HG03469 (cell line): ENCODE results near the gene PECR.

ENCODE experiments used
- ATAC-seq: cut with Tn5 transposase; IDR thresholded peaks from one replicate; pipeline ENCODE4 v1.9.1; 2021; ENCODE audit warnings: mild to moderate bottlenecking, moderate library complexity, moderate number of reproducible peaks; ENCODE audit not compliant: unreplicated experiment

Gene PECR

GRCh38 chr2:216081487-216082116 lies at the start of gene PECR, which contains the start of gene TMEM169:
Gene PECR (minus strand): TSS chr2:216081809. CDS start chr2:216081741, 68 bp downstream.
Gene TMEM169 (plus strand): TSS chr2:216081919. CDS start chr2:216095964, 14,045 bp downstream.
- ATAC-seq, result peak; percentile 79

DNA sequence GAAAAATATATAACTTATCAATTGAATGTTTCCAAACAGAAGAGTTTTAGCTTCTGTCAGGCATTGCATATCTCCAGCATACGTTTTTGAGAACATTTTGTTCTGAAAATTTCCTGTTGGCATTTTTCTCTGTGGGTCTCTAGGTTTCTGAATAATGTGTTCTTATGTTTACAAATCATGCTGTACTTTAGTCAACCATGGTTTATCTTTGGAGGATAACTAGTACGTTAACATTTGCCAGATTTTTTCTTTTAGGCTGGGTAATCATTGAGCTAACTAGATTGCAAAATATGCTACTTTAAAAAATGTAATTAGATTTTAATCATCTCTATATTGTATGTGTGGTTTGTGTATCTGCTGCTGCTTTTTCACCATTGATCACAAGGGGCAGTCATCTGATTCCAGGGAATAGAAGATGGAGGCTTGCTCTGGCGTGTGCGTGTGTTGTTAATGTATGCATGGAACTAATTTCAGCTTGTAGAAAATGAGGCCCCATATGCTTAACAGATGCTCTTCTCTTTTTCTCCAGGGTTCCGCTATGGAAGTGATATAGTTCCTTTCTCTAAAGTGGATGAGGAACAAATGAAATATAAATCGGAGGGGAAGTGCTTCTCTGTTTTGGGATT lies 48.9 kb upstream of the PECR start:
- no peak for ATAC-seq

DNA sequence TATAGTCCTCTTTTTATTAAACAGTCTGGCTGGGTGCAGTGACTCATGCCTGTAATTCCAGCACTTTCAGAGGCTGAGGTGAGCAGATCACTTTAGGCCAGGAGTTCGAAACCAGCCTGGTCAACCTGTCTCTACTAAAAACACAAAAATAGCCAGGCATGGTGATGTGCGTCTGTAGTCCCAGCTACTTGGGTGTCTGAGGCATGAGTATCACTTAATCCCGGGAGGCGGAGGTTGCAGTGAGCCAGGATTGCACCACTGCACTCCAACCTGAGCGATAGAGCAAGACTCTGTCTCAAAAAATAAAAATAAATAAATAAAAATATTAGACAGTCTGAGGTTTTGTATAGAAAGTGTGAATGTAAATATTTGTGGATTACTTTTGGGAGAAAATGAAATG lies 45.3 kb upstream of the PECR start:
- ATAC-seq, result no peak

DNA sequence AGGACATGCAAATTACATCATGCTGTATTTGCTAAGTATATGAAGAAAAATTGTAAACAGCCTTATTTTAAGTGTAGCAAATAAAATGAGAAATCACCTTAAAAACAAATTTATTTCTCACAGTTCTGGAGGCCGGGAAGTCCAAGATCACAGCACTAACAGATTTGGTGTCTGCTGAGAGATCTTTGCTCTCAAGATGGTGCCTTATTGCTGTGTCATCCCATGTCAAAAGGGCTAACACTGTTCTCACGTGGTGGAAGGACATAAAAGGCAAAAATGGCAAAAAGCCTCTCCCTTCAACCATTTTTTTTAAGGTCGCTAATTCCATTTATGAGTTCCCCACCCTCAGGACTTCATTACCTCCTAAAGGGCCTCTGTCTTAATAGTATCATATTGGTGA lies 39.6 kb upstream of the PECR start:
- ATAC-seq, result no peak

DNA sequence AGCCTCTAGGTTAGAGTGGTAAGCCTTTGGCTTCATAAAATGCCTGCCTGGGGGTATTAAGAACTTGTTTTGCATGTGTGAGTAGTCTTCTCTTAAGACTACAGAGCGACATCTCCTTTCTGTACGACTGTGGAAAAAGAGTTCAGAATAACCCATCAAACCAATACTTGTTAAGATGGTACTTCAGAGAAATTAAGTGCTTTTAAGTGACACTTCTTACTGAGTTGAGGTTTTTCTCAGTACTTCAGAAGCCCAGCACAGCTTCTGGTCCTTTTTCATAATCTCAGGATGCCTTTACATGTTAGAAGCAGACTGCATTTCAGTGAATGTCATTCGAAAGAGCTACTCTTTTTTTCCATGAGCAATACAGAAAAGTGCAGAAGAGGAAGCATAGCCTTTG lies 38.4 kb upstream of the PECR start:
- ATAC-seq, result no peak

DNA sequence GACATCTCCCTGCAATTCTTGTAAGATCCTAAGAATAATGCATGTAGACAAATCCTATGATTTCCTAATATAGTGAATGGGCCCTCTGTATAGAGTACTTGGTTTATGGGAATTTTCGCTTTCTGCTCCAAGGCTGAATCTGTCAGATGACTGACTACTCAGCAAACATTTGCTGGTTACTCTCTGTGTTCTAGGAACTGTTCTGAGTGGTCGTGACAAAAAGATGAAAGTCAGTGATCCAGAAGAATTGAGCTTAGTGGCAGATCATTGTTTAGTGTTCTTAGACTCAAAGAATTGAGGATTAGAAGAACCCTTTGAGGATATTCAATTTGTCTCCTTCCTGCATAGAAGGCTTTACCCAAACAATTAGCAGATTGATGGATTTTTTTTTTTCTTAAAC lies 37.5 kb upstream of the PECR start:
- ATAC-seq, result no peak

GRCh38 chr2:216118474-216118873 lies 36.9 kb upstream of the PECR start:
- ATAC-seq, result no peak

GRCh38 chr2:216117561-216118340 lies 36.1 kb upstream of the PECR start:
- ATAC-seq, result no peak

- no peak for ATAC-seq
Observed at GRCh38 chr2:216116418-216116817, 34.8 kb upstream of the PECR start.

- ATAC-seq, result peak; percentile 38
Observed at GRCh38 chr2:216114714-216115531, 33.3 kb upstream of the PECR start.

GRCh38 chr2:216114382-216114713 lies 32.7 kb upstream of the PECR start:
- ATAC-seq, result no peak

- peak; percentile 56 for ATAC-seq
Observed at GRCh38 chr2:216113572-216113971, 32.0 kb upstream of the PECR start.

DNA sequence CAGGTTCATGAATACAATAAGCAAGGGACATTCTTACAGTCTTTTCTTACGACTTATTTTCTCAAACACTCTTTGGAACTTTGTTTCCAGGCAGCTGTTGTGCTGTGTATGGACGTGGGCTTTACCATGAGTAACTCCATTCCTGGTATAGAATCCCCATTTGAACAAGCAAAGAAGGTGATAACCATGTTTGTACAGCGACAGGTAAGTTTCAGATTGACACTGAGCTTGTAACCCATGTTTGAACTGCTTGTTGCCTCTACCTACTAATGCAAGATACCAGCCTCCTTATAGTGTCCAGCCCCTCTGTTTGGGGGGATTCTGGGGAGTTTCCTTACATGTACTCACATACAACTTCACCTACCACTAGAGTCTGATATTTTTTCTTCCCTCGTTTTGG lies 31.3 kb upstream of the PECR start:
- ATAC-seq, result no peak

GRCh38 chr2:216111122-216111521 lies 29.5 kb upstream of the PECR start:
- ATAC-seq, result no peak

DNA sequence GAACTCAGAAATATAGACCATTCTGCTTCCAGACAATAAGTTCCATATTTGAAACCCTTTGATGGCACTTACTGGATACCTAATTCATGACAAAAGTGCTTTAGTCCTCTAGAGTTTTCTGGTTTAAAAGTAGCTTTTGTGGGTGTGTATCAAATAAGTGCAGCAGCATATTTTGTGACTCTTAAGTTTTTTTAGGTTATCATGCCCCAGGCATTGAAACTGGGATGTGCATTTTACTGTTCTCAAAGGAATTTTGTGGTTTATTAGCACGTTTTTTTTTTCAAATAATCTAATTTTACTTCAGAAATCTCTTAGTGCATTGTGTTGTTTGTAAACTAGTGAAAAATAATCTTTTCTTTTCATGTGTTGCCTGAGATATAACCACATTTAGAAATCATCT lies 29.0 kb upstream of the PECR start:
- ATAC-seq, result no peak

DNA sequence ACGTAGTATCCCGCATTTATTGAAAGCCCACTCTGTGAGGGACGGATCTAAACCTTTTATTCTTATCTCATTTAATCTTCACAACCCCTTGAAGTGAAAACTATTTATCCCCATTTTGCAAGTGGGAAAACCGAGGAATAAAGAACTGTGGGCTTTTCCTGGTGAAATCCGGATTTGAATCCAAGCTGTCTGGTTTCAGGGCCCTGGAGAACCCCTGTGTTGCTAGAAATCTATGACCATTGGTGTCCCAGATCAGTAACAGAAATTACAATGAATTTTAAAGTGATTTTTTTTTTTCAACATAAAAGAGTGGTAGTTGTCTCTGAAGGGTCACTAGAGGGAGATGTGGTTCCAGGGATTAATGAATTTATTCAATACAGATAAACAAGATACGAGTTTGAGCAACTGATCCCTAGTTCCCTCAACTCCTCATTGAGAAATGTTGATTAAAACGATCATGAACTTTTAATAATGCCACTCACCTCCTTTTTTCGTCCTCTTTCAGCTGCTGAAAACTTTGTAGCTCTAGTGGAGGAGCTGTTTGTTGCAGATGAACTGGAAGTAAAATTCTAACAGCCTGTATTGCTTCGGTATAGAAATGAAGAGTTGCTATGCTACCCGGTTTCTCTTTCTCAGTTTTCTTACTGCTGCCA lies 28.5 kb upstream of the PECR start:
- no peak for ATAC-seq

GRCh38 chr2:216108967-216109921 lies 27.6 kb upstream of the PECR start, which contains the start of gene XRCC5:
Gene XRCC5 (plus strand): TSS chr2:216109348. CDS start chr2:216109437, 89 bp downstream.
- ATAC-seq, result peak; percentile 28

DNA sequence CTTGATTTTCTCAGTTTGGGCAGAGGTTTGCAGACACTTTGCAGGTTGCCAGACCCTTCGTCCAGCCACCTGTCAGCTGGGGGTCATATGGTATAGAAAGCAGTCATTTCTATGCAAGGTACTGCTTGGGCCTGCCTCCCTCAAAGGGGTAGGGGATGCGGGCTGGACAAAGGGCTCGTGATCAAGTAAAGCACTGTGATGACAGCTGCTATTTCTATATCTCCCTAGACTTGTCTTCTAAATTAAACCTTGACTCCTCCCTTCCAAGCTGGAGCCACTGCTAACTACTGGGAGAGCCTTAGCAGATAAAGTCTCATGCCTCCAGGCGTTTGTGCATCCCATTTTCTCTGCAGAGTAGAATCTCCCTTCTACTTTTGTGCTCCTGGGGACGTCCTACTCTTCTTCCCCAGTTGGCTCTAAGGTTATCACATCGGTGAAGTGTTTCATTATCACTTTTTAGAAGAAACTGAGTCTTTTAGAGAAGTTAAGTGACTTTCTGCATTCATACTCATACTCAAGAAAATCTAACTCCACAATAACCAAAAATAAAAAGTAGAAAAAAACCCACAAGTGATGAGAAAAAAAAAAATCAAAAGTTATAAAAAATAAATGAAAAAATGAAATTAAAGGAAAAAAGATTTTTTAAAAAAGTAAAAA lies 26.8 kb upstream of the PECR start:
- ATAC-seq, result no peak

GRCh38 chr2:216107760-216108159 lies 26.2 kb upstream of the PECR start:
- no peak for ATAC-seq
